ENCODE results near the gene ATP1B3.
"Not testable (repeated sequence)": the region's sequence is repeated elsewhere in the genome, so short reads cannot be mapped to it uniquely, and the experiment has no call there.

Gene ATP1B3

DNA sequence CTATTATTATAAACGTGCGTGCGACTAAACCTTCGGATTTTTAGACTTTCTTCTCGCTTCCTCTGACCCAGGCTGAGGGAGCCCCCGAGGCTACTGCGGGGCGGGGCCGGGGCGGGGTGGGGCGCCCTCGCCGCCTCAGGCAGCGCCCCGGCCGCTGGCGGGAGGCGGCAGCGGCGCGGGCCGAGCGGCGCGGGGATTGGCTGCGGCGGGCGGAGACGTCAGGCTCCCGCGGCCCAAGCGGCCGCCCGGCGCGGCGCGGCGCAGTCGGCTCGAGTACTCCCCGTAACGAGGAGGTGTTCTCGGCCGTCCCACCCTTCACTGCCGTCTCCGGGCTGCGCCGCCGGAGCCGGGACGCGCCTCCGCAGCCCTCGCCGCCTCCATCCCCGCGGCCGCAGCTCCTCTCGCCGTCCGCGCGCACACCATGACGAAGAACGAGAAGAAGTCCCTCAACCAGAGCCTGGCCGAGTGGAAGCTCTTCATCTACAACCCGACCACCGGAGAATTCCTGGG, at the start of gene ATP1B3:
Gene ATP1B3 (plus strand): TSS at position 263 of the 510 bp plus-strand sequence. CDS start 159 bp downstream, at position 422.
- peak; percentile 46 for DNase-seq (ENCODE audit: low read depth)

DNA sequence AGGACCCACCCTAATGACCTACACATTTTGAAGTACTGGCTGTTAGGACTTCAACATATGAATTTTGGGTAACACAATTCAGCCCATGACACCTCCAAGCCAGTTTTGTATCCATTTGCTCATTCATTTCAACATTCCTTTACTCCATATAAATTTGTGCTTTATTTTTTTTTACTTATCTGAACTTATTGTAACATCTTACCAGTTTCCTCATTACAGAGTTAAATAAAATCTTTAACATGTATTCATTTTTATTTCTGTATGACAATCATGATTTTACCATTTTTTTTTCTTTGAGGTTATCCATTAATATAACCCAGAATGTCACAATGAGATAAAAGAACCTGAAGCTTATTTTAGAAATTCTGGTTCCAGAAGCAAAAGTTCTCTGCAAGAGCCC, 48.0 kb upstream of the ATP1B3 start:
- no peak for DNase-seq (ENCODE audit: low read depth)

DNA sequence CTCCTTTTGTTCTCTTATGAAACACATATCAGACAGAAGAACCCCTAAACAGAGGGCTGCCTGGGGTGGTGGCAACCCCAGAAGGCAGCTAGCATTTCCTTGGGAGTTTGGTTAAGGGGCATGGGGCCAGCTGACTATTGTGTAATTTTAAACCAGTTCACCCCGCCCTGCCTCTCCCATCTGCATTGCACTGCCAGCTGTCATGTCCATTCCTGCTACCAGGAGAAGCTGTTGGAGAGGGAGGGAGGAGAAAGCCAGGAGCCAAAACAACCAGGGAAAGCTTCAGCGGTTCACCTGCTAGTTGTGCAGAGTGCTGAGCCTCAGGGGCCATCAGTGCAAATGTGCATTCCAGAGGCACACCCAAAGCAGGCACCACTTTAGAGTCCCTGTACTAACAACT, 47.6 kb upstream of the ATP1B3 start:
- no peak for DNase-seq (ENCODE audit: low read depth)

DNA sequence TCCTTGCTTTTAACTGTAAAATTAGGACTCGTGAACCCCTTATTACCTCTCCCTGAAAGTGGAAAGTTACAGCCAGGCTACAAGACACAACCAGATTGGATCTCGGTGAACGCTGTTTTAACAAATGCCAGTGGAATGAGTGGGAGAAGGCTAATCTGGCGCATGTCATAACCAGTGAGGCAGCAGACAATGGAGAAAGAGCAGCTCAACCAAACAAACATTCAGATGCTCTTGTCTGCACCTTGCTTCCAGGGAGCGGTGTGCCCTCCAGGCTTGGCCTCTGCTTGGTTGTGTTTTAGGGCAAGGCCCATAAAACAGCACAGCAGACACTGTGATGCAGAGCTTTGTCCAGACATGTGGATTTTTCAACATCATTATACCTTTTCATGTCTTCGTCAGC, 45.9 kb upstream of the ATP1B3 start:
- no peak for DNase-seq (ENCODE audit: low read depth)

DNA sequence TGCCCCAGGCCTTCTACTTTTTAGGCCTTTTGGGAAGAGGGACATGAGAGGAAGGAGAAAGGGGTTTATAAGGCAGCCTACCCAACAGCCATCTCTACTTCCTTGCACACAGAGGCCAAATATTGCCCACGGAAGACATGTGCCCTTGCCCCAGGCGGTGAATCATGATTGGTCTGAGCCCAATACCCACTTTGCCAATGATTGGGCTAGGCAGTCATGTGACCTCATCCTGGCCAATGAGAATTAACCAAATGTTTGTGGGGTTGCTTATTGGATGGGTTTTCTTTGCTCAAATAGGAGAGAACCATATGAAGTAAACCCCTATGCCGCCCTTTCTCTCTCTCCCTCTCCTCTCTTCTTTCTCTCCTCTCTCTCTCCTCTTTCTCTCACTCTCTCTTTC, 42.2 kb upstream of the ATP1B3 start:
- no peak for DNase-seq (ENCODE audit: low read depth)

DNA sequence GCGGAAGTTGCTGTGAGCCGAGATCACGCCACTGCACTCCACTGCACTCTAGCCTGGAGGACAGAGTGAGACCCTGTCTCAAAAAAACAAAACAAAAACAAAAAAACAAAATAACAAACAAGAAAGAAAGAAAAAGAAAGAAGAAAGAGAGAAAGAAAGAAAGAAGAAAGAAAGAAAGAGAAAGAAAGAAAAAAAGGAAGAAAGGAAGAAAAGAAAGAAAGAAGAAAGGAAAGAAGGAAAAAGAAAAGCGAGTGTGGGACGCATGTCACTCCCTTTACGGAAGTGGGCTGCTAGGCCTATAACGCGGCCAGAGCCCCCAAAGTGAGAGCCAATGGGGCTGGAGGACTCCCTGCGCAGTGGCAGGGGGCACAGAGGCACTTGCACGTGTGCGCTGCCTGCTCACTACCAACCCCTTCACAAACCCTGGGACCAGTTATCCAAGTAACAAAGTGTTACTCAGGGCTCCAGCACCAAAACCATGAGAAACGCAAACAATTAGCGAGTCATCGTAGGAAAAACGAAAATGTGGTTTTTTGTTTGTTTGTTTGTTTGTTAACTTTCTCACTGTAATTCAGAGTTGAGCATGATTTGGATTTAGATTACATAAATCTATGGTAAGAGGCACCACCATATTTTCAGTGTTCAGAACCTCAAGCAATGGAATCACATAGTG, 40.8 kb upstream of the ATP1B3 start:
- no peak for DNase-seq (ENCODE audit: low read depth)

DNA sequence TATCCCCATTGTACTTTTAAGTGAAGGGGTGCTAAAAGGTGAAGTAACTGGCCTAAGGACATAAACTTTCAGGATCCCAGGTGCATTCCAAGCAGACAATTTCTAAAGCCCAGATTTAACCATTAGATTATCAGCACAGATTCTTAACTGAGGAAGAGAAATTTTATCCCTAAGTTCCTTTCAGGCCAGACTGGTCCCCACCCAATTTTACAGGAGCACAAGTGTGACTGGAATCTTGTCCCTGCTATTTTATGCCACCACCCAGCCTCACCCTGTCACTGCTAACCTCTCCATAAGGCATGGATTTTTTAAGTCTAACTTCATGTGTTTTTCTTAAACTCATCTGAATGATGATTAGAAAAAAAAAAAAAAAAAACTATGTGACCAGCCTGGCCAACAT, 37.1 kb upstream of the ATP1B3 start:
- DNase-seq (ENCODE audit: low read depth), result no peak

DNA sequence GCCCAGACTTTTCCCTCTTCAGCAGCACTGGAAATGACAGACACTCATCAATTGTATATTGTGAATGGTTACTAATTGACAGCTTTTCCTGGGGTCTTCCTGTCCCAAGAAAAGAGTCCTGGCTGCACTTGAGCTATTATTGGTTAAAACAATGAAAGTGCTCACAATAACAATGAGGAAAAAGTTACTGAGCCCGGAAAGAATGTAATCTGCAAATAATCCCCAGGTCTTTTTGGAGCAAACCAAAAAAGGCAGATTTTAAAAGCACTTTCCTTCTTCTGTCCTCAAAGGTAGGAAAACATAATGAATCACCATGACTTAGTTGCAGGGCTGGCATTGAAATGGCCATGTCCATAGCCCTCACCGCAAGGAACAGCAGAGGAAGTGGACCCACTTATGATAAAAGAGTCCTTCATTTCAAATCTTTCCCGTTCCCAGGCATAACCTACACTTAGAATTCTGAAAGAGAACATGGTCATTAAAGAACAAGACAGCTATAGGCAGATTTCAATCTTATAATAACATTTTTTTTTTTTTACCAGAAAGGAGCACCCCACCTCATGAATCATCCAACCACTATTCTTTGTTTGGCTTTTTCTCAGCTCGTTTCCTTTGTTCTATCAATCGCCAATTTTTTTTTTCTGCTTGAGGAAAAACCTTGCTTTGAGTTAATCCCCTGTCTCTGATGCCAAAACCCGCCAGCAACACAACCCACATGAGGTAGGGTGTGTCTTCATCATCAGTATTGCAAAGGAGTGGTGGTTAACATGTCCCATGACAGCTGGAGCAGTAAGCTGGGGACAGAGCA, 35.5 kb upstream of the ATP1B3 start:
- peak; percentile 15 for DNase-seq (ENCODE audit: low read depth)

DNA sequence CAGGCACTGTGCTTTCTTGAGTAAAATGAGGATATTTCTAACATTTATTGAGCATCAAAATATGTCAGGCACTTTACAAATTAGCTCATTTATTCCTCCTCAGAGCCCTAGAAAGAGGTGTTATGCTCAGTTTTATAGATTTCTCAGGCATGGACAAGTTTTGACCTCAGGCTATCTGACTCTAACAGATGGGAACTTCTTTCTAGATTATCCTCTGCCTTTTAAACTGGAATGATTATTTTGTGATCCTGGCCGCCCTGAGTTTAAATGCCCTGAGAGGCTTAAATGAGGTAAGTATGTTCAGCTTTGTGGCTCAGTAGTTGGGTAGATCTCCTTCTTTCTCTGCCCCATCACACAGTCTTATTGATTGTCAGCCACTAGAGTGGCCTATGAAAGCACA, 32.3 kb upstream of the ATP1B3 start:
- no peak for DNase-seq (ENCODE audit: low read depth)

DNA sequence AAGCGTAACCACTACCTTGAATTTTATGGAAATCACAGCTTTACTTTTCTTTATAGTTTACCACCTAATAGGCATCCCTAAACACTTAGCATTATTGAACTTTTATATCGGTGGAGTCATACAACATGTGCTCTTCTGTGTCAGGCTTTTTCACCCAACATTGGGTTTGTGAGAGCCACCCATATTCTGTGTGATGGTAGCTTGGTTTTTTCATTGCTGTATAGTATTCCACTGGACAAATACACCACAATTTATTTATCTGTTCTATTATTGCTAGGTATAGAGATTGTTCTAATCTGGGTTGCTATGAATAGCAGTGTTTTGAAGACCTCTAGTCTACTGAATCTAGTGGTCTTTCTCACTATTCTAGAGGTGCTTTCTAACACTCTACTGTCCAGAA, 31.6 kb upstream of the ATP1B3 start:
- no peak for DNase-seq (ENCODE audit: low read depth)

DNA sequence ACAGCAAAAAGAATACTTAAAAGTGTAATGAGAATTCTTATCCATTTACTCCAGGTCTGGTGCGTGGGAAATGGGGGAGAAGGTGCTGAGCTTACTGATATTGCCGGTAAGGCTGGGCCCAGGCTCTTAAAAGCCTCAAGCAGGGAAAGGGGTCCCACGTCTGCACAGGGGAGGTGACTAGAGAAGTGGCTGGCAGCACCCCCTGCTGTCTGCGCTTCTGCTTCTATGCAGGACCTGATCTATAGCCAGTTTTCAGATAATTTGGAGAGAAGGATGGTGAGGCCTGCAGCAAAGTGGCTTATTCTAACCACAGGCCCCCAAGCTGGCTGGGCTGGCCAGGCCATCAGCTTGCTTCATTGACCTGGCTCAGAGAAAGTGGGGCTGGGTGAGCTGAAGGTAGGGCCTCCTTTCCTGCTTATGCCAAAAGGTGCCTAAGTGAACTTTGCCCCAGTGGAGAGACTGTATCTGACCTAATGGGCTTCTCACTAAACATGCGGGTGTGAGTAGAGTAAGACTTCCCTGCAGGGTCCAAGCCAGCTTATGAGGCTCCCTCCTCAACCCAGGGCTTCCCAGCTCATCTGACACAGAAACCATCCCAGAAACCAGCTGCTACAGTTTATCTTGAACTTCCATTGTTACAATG, 30.9 kb upstream of the ATP1B3 start:
- DNase-seq (ENCODE audit: low read depth), result no peak

DNA sequence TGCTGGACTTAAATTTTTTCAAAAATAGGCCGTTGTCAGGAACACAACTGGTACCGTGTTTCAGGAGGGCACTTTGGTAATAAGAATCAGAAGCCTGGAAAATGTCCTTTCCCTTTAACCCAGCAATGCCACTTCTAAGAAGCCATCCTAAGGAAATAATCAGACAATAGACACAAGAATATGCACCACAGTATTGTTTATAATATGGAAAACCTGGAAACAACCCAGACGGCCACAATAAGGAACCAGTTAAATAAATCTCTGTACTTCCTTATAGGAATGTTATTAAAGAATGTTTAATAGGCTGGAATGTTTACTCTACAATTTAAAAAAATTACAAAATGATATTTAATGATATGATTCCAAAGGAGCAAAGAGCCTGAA, 30.4 kb upstream of the ATP1B3 start:
- DNase-seq (ENCODE audit: low read depth), result no peak

DNA sequence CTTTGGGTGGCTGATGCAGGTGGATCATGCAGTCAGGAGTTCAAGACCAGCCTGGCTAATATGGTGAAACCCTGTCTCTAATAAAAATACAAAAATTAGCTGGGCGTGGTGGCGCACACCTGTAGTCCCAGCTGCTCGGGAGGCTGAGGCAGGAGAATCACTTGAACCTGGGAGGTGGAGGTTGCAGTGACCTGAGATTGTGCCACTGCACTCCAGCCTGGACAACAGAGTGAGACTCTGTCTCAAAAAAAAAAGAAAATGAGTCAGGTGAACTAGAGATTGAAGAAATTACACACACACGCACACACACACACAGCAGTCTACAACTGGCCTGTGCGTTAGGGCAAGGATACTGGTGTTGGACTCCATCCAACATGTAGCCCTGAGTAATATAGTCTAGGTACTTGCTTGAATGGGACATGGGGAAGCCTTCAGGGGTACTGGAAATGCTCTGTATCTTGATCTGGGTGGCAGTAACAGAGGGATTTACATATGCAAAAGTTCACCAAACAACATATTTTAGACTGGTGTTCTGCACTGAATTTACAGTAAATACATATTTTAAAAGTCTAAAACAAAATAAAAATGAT, 28.2 kb upstream of the ATP1B3 start:
- DNase-seq (ENCODE audit: low read depth), result not testable (repeated sequence)

DNA sequence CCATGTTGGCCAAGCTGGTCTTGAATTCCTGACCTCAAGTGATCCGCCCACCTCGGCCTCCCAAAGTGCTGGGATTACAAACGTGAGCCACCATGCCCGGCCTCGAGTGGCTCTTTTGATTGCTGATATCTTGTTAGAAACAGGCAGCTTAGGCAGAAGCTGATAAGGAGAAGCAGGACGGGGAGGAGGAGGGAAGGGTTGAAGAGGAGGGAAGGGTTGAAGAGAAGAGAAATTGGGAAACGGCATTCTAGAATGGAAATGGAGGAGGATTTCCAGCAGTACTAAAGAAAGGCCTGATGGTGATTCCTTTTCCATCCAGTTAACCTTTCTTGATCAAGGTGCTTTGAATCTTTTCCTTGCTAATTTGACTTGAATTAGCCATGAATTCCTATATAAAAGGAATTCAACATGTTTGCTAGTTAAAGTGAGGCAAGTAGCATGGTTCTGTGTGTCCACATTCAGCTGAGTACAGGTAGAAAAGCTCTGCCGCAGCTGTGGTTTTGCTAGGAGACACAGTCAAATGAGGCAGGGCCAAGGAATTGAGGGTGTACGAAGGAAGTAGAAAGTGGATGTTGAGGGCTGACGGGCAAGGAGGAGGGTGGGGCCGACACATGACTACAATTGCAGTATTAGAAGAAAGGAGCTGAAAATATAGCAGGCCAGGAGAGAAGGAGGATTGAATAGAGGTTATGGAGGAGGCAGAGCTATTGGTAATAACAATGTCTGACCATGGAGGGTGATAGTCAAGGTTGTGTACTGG, 27.2 kb upstream of the ATP1B3 start:
- no peak for DNase-seq (ENCODE audit: low read depth)

DNA sequence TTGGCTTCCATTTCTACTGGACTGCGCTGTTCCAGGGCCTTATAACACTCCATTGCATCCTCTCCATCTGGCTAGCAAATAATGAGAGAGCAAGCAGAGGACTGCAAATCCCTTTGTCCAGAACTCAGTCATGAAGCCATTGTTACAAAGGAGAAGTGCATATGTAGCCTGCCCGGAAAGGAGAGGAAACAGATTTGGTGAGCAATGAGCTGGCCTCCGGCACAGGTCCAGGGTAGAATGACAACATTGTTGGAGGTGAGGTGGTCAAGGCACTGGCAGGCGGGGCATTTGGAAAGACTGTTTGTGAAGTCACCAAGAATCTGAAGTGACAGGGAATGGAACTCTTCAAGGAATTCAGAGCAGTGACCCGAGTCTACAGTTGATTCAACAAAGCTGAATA, 25.0 kb upstream of the ATP1B3 start:
- DNase-seq (ENCODE audit: low read depth), result no peak

DNA sequence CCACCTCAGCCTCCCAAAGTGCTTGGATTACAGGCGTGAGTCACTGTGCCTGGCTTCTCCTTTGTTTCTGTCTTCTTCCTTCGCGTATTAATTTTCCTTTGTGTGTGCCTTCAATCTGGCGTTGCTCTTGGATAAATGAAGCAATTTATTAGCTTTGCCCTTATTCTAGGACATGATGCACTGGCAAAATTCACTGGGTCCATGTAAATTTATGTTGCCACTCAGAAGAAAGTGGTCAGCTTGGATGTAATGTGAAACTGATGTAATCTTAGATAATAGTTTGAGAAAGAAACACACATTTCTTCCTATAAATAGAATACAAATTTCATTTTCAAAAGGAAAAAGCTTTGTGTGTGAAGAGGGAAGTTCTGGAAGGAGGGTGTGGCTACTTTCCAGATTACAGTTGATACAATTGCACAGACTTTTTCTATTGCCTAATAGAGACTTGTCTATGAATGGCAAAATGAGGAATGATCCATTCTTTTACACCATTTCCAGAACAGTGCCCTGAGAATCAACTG, 23.3 kb upstream of the ATP1B3 start:
- DNase-seq (ENCODE audit: low read depth), result no peak

DNA sequence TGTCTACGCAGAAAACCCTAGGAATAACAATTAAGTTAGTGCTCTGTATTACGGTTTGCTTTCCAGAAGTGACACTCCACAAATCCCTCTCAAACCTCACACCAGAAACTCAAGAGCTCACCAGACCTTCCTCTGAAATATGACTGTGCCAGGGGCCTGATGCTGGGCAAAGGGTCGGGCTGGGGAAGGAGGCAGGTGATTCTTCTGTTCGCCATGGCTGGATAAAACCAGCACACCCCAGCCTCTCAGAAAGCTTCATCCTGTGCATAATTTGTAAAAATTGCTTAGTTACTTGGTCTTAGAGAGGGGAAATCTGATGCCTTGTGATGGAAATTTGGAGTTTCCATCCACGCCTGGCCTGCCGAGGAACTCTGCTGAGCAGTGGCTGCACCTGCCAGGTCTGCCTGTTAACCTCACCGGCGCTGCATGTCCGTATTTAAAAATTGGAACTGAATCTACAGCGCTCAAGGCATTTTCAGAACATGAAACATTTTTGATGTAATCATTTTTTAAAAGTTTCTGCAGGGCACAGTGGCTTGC, 22.7 kb upstream of the ATP1B3 start:
- no peak for DNase-seq (ENCODE audit: low read depth)

DNA sequence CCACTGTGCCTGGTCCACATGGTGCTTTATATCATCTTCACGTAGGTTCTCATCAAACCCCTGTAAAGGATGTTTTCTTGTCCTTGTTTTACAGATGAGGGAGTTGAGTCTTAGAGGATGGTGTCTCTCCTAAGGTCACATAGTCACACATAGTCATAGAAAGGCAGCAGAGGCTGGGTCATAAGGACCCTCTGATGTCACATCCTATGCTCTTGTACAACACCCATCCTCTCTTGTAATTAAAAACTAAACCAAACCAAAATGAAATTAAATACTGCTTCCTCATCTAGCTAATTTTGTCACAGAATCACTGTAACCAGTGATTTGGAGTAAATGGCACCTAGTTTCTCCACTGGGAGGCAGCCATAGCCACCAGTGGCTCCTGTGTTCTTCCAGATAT, 21.8 kb upstream of the ATP1B3 start:
- DNase-seq (ENCODE audit: low read depth), result no peak

DNA sequence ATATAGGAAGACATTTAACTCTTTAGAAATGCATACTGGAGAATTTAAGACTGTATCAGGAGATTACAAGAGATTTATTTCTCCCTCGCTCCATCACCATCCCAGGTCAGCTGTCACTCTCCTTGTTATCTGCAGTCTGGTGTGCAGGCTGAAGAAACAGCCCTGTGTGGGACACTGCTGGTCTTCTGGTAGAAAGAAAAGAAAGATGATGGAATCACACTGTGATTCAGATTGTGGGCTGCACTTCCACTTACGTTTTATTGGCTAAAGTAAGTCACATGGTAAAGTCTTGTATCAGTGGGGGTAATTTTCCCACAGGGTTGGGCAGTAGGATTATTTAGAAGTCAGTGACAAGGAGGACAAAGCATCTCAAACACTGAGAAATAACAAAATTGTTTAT, 18.1 kb upstream of the ATP1B3 start:
- DNase-seq (ENCODE audit: low read depth), result no peak

DNA sequence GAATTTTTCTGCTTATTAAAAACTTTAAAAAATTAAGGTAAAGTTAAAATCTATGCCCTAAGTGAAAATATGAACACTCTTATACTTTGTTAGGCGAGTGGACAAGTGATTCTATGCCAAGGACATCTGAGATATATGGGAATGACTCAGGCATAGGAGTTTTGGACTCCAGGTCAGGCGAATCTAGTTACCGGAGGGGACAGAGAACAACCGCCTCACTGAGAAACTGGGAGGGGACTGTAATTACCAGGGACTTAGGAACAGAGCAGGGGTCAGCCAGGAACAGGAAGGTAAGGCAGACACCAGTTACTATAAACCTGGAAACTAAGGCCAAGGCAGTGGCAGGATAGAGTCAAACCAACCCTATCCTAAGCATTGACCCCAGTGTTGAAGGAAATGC, 16.8 kb upstream of the ATP1B3 start:
- no peak for DNase-seq (ENCODE audit: low read depth)

DNA sequence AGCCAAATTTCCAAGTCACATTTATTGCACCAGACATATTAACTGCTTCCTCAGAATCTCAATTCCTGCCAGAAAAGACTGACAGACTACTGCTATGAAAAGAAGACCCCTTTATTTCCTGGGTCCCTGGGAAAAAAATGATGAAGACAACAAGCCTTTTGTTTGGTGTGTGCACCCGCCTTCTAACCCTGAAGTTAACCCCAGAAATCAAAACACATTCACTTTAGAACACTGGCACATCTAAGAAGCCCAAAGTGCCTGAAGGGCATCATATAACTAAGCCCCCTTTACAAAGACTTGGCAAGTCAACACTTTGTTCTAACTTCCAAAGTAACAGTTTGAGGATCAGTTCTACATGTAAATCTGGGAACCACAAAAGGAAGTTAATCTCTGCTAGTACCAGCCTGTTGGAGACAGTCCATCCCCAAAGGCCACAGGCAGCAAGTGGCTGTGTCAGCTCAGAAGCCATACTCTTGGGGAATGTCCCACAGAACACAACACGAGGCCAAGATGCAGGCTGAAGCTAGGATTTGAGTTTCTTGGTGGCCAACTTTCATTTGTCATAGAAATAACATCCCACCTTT, 16.3 kb upstream of the ATP1B3 start:
- no peak for DNase-seq (ENCODE audit: low read depth)

Measured in HS-5 (cell line).